A549 (cell line): ENCODE measurements around the gene DDIAS. TPM values are rescaled to one million over a fixed set of nuclear protein-coding genes. Genes with fewer than 3 reads are reported as not detected.

Source experiments
- ATAC-seq, 2 experiments: fragments of 200-7000 bp in 1 of 2; fragments of >200 bp in 1 of 2; cut with Nextera tagmentation in 1 of 2; cut with Tn5 transposase in 1 of 2; 3 replicates each; pipeline versions ENCODE4 v1.8.0 to v1.9.1; 2018 to 2020; ENCODE audit warnings: mild to moderate bottlenecking in 1 of 2, moderate library complexity in 1 of 2
- CTCF ChIA-PET: fragments of 300-600 bp; sonication (Branson Sonifier 250); formaldehyde crosslinking; extraction: SDS; loops from one replicate; lab custom pipeline; 2021; ENCODE audit warnings: antibody characterized with exemption, inconsistent platforms; lab: Yijun Ruan, JAX
- POLR2A ChIA-PET: fragments of 350-600 bp; formaldehyde crosslinking; extraction: SDS; loops from one replicate; lab custom pipeline; 2021; ENCODE audit warnings: antibody characterized with exemption, inconsistent platforms; lab: Yijun Ruan, JAX
- DNase-seq, 2 experiments: peaks; one replicate each; pipeline versions ENCODE4 v3.0.0 to v3.0.0-alpha.2; 2011 to 2016; ENCODE audit warnings: low read depth in 1 of 2, low spot score in 1 of 2
- FAIRE-seq: peaks from 2 replicates; lab custom pipeline; 2011; peaks lifted over from hg19 to GRCh38; lab: Jason Lieb, UNC
- H3K27ac ChIP-seq, 2 experiments: fragments of >200 bp; sonication (Bioruptor Twin); formaldehyde crosslinking; 3 replicates each; pipeline ENCODE4 v1.5.1; 2016 to 2017
- H3K4me1 ChIP-seq: fragments of >200 bp; sonication (Bioruptor Twin); formaldehyde crosslinking; 3 replicates; pipeline ENCODE4 v1.6.1; 2016
- H3K4me2 ChIP-seq: fragments of >200 bp; sonication (Bioruptor Twin); formaldehyde crosslinking; 3 replicates; pipeline ENCODE4 v1.6.1; 2016
- H3K4me3 ChIP-seq: fragments of >200 bp; sonication (Bioruptor Twin); formaldehyde crosslinking; 3 replicates; pipeline ENCODE4 v1.5.1; 2016
- H3K9me3 ChIP-seq: fragments of >200 bp; sonication (Bioruptor Twin); formaldehyde crosslinking; 3 replicates; pipeline ENCODE4 v1.6.1; 2016
- ATOH8 ChIP-seq: fragments of 250-450 bp; sonication (Bioruptor Pico); IDR thresholded peaks from 2 replicates; pipeline ENCODE4 v1.5.0; 2020; ENCODE audit warnings: low read depth, mild to moderate bottlenecking, moderate library complexity
- BHLHE40 ChIP-seq: IDR thresholded peaks from 2 replicates; pipeline ENCODE4 v1.6.1; 2012; ENCODE audit warnings: low read depth, low read length, inconsistent platforms
- CHD2 ChIP-seq: fragments of 150-350 bp; IDR thresholded peaks from 2 replicates; pipeline ENCODE4 v1.6.1; 2014; ENCODE audit warnings: low read length; ENCODE audit not compliant: partially characterized antibody
- CHD4 ChIP-seq: fragments of 200-600 bp; sonication (generic); IDR thresholded peaks from 2 replicates; pipeline ENCODE4 v1.6.1; 2016; ENCODE audit warnings: antibody characterized with exemption, mild to moderate bottlenecking, borderline replicate concordance
- ESRRA ChIP-seq: fragments of 150-350 bp; IDR thresholded peaks from 2 replicates; pipeline ENCODE4 v1.6.1; 2014; ENCODE audit warnings: mild to moderate bottlenecking, low read length, borderline replicate concordance
- HOXB5 ChIP-seq: fragments of 250-450 bp; sonication (Bioruptor Pico); IDR thresholded peaks from 2 replicates; pipeline ENCODE4 v1.5.0; 2020; ENCODE audit warnings: mild to moderate bottlenecking, moderate library complexity
- NR3C1 ChIP-seq: fragments of >200 bp; sonication (Bioruptor Twin); formaldehyde crosslinking; IDR thresholded peaks from 3 replicates; pipeline ENCODE4 v1.6.1; 2017
- PBX3 ChIP-seq: IDR thresholded peaks from 2 replicates; pipeline ENCODE4 v1.6.1; 2012
- POLR2AphosphoS2 ChIP-seq: conservative IDR thresholded peaks from 2 replicates; pipeline ENCODE4 v1.6.1; 2012; ENCODE audit warnings: low read length, improper control_type of control experiment, inconsistent platforms
- RARB ChIP-seq: fragments of 250-450 bp; sonication (Bioruptor Pico); IDR thresholded peaks from 2 replicates; pipeline ENCODE4 v1.8.0; 2021; ENCODE audit warnings: mild to moderate bottlenecking, moderate library complexity
- RFX5 ChIP-seq: fragments of 450-650 bp; IDR thresholded peaks from 2 replicates; pipeline ENCODE4 v1.7.1; 2014; ENCODE audit warnings: antibody characterized with exemption, mild to moderate bottlenecking, moderate library complexity
- RNF2 ChIP-seq: fragments of 200-600 bp; sonication (generic); IDR thresholded peaks from 2 replicates; pipeline ENCODE4 v1.6.1; 2016; ENCODE audit warnings: low read depth, mild to moderate bottlenecking, antibody characterized with exemption, moderate library complexity, borderline replicate concordance
- SREBF2 ChIP-seq: fragments of 450-650 bp; IDR thresholded peaks from 2 replicates; pipeline ENCODE4 v1.6.1; 2014; ENCODE audit warnings: mild to moderate bottlenecking, moderate library complexity
- WGBS: methylation state at CpG from one replicate; pipeline ENCODE4 v1.1.6; 2017; ENCODE audit errors: missing lambda C conversion rate; 5-methylcytosine and 5-hydroxymethylcytosine counted together
- polyA plus RNA-seq, 4 experiments: library from polyadenylated mRNA; depleted of rRNA in 3 of 4; stranded (reverse); fragments of >200 nt; fragmentation: RNase III in 1 of 4; extraction: RNeasy Plus Mini Kit Qiagen cat#74134 plus additional on column Dnase treatment in 1 of 4; gene quantifications; 2 replicates in 3 of 4; 3 replicates in 1 of 4; pipeline ENCODE4 v1.2.3, GENCODE V29; 2011 to 2017

DDIAS gene
- polyA plus RNA-seq, 2 of the 4 experiments (the other 2 are of a cell fraction): 14.7 to 23.9 TPM

GRCh38 chr11:82981852-82982251 is 80.3 kb downstream of the DDIAS start:
- WGBS: 88% methylated on average over 6 of the region's 6 CpGs
- DNase-seq (no peak), ATAC-seq (no peak)
- no peak overlapping the region for H3K4me2 ChIP-seq
- POLR2A ChIA-PET: no interaction called here
- H3K4me1 ChIP-seq: peaks cover 27% of the 10 kb centered on the region
- H3K27ac ChIP-seq: no peak overlapping the region
- H3K9me3 ChIP-seq: no peaks in the 10 kb centered on the region
- no peak for TF ChIP-seq PBX3
- no peak for TF ChIP-seq POLR2AphosphoS2
- TF ChIP-seq NR3C1: no peak
- TF ChIP-seq SREBF2: no peak
- TF ChIP-seq BHLHE40: no peak
- TF ChIP-seq RNF2: no peak
- no peak for TF ChIP-seq ATOH8
- no peak for TF ChIP-seq ESRRA
- TF ChIP-seq RARB (CRISPR knock-in tag): no peak
- no peak for TF ChIP-seq CHD2
- no peak for TF ChIP-seq CHD4
- no peak for TF ChIP-seq RFX5
- no peak for TF ChIP-seq HOXB5
- TF ChIP-seq, all 56 proteins: peak for 0
- no peak overlapping the region for H3K4me3 ChIP-seq
- FAIRE-seq: no peak
- CTCF ChIA-PET: no interaction called here

Other genes with a start within 250 kb of the DDIAS start
- not detected in 2 replicates for gene FAM181B, start 167.9 kb upstream of the DDIAS start, polyA plus RNA-seq (2011; rRNA removed)
- 0.01 to 0.03 TPM (median 0.03 TPM) in 3 replicates for gene FAM181B, start 167.9 kb upstream of the DDIAS start, polyA plus RNA-seq (2017; fragmentation: RNase III; extraction: RNeasy Plus Mini Kit Qiagen cat#74134 plus additional on column Dnase treatment)
- 86.0 and 86.2 TPM in 2 replicates for gene PRCP, start 1.3 kb upstream of the DDIAS start, polyA plus RNA-seq (2011; rRNA removed)
- gene PRCP, start 1.3 kb upstream of the DDIAS start, polyA plus RNA-seq (2017; fragmentation: RNase III; extraction: RNeasy Plus Mini Kit Qiagen cat#74134 plus additional on column Dnase treatment): 46.7 to 52.9 TPM (median 49.8 TPM) in 3 replicates
- gene RAB30, start 170.2 kb downstream of the DDIAS start, polyA plus RNA-seq (2011; rRNA removed): 6.2 and 7.0 TPM in 2 replicates
- 3.9 to 4.7 TPM (median 4.2 TPM) in 3 replicates for gene RAB30, start 170.2 kb downstream of the DDIAS start, polyA plus RNA-seq (2017; fragmentation: RNase III; extraction: RNeasy Plus Mini Kit Qiagen cat#74134 plus additional on column Dnase treatment)